ENCODE results near the gene ATF6.
"Not testable (repeated sequence)": the region's sequence is repeated elsewhere in the genome, so short reads cannot be mapped to it uniquely, and the experiment has no call there.

ATF6 gene

DNA sequence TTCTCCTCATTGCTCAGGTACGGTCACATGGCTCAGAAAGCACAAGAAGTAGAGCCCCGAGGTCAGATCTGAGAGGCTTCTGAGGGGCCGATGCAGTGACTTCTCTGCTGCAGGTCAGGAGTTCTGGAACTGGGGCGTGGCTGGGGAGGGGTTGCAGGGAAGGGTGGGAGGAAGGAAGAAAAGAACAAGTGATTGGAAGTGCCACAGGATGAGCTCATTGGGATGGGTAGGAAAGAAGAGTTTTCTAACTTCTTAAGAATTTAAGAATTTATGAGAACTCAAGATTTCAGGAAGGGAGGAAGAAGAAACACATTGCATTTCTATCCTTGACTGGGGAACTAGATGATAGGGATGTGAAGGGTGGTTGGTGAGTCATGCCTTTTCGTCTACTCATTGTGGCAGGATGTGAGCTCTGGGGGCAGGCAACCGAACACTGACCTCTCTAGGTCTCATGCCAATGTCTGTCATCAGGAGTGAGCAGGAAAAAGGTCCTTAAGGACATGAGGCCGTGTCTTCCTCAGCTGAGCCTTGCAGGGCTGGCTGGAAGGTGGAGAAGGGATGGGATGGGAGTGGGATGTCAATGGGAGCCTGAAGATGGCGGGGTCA is 44.3 kb upstream of the ATF6 start:
- no peak overlapping the region for H3K4me3 ChIP-seq (ENCODE audit: low read depth, low read length)
- TF ChIP-seq, protein P1, sequence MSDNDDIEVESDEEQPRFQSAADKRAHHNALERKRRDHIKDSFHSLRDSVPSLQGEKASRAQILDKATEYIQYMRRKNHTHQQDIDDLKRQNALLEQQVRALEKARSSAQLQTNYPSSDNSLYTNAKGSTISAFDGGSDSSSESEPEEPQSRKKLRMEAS (IDR thresholded peaks at IDR 0.05; ENCODE audit: low read depth, low read length), result peak; percentile 27; the same call in 1 of the 2 replicates
- TF ChIP-seq MYC (IDR thresholded peaks at IDR 0.05; ENCODE audit: low read depth, low read length), result peak; percentile 61; the same call in 1 of the 2 replicates
- no peak for TF ChIP-seq POLR2A (IDR thresholded peaks at IDR 0.05; ENCODE audit: extremely low read depth, insufficient read length)
- peak; percentile 91 for DNase-seq (ENCODE audit: low read depth)

DNA sequence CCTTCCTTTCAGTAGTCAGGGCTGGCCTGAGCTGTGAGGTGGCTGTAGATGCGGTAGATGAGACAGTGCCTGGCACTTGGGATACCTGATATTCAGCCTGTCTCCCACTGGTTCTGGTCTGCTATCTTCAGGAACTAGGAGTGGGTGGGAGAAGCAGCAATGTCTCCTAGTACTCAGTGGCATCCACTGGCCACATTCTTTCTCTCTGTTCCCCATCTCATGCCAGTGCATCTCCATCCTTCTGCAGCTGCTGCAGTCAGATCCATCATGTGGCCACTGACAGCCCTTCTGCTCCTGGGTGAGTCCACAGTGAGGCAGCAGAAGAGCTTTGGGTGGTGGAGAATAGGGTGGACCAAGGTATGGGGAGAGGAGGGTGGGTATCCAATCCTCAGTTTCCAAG is 43.7 kb upstream of the ATF6 start:
- no peak for DNase-seq (ENCODE audit: low read depth)
- TF ChIP-seq, protein P2, sequence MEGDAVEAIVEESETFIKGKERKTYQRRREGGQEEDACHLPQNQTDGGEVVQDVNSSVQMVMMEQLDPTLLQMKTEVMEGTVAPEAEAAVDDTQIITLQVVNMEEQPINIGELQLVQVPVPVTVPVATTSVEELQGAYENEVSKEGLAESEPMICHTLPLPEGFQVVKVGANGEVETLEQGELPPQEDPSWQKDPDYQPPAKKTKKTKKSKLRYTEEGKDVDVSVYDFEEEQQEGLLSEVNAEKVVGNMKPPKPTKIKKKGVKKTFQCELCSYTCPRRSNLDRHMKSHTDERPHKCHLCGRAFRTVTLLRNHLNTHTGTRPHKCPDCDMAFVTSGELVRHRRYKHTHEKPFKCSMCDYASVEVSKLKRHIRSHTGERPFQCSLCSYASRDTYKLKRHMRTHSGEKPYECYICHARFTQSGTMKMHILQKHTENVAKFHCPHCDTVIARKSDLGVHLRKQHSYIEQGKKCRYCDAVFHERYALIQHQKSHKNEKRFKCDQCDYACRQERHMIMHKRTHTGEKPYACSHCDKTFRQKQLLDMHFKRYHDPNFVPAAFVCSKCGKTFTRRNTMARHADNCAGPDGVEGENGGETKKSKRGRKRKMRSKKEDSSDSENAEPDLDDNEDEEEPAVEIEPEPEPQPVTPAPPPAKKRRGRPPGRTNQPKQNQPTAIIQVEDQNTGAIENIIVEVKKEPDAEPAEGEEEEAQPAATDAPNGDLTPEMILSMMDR (IDR thresholded peaks at IDR 0.05; ENCODE audit: low read depth, low read length), result no peak
- TF ChIP-seq MYC (IDR thresholded peaks at IDR 0.05; ENCODE audit: low read depth, low read length) (no peak), POLR2A (IDR thresholded peaks at IDR 0.05; ENCODE audit: extremely low read depth, insufficient read length) (no peak)
- TF ChIP-seq, protein P1 (IDR thresholded peaks at IDR 0.05; ENCODE audit: low read depth, low read length), result no peak
- no peak overlapping the region for H3K4me3 ChIP-seq (ENCODE audit: low read depth, low read length)

- TF ChIP-seq MYC (IDR thresholded peaks at IDR 0.05; ENCODE audit: low read depth, low read length), result no peak
- TF ChIP-seq, protein P1 (IDR thresholded peaks at IDR 0.05; ENCODE audit: low read depth, low read length), result no peak
- no peak for TF ChIP-seq POLR2A (IDR thresholded peaks at IDR 0.05; ENCODE audit: extremely low read depth, insufficient read length)
- TF ChIP-seq, protein P2 (IDR thresholded peaks at IDR 0.05; ENCODE audit: low read depth, low read length), result no peak
- DNase-seq (ENCODE audit: low read depth), result no peak
- H3K4me3 ChIP-seq (ENCODE audit: low read depth, low read length), result no peak overlapping the region
Observed at GRCh38 chr1:161723459-161724141, 42.5 kb upstream of the ATF6 start.

GRCh38 chr1:161725258-161725907 is 40.7 kb upstream of the ATF6 start:
- not testable (repeated sequence) for DNase-seq (ENCODE audit: low read depth)
- peak overlapping the region; percentile 73 for H3K4me3 ChIP-seq (ENCODE audit: low read depth, low read length)

- TF ChIP-seq, protein P2 (IDR thresholded peaks at IDR 0.05; ENCODE audit: low read depth, low read length), result no peak
- TF ChIP-seq, protein P1 (IDR thresholded peaks at IDR 0.05; ENCODE audit: low read depth, low read length), result no peak
- TF ChIP-seq MYC (IDR thresholded peaks at IDR 0.05; ENCODE audit: low read depth, low read length), result no peak
- no peak for TF ChIP-seq POLR2A (IDR thresholded peaks at IDR 0.05; ENCODE audit: extremely low read depth, insufficient read length)
- H3K4me3 ChIP-seq (ENCODE audit: low read depth, low read length), result peak overlapping the region; percentile 73
- peak; percentile 70 for DNase-seq (ENCODE audit: low read depth)
Observed at GRCh38 chr1:161725908-161726472, 40.1 kb upstream of the ATF6 start.

DNA sequence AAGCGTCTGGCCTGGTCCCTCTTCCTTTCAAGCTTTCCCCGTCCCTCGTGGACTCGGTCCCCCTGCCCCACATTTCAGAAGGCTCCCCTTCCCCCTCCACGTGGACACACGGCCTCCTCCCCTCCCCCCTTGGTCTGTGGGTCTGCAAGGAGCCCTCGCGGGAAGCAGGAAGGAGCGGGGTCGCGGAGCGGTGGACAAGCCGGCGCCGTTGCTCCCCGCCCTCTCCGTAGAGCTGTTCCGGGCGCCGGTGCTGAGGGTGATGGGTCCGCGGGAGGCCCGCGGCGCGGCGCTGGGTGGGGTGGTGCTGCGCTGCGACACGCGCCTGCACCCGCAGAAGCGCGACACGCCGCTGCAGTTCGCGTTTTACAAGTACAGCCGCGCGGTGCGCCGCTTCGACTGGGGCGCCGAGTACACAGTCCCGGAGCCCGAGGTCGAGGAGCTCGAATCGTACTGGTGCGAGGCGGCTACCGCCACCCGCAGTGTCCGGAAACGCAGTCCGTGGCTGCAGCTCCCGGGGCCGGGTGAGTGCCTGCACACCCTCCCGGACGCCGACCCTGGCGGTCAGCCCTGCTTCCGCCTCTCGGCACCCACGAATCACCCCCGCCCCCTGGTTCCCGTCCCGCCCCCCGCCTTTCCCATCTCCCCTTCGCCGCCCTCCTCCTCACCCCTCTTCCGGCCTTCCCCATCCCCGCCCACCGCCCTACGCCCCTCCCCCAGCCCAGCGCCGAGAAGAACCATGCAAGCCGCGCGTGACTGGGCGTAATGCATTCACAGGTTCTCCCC is 39.5 kb upstream of the ATF6 start:
- H3K4me3 ChIP-seq (ENCODE audit: low read depth, low read length), result peak overlapping the region; percentile 73
- TF ChIP-seq MYC (IDR thresholded peaks at IDR 0.05; ENCODE audit: low read depth, low read length) (peak; percentile 41), POLR2A (IDR thresholded peaks at IDR 0.05; ENCODE audit: extremely low read depth, insufficient read length) (peak; percentile 90)
- TF ChIP-seq, protein P1 (IDR thresholded peaks at IDR 0.05; ENCODE audit: low read depth, low read length), result peak; percentile 75
- TF ChIP-seq, protein P2 (IDR thresholded peaks at IDR 0.05; ENCODE audit: low read depth, low read length), result no peak

More for the DNA sequence above, 39.5 kb upstream of the ATF6 start:
- peak; percentile 91 for DNase-seq (ENCODE audit: low read depth)

Measured in NB4 (cell line).